Naive B cell (primary cell): Measurements from ENCODE around the gene ATM. TPM values are rescaled to one million over a fixed set of nuclear protein-coding genes. Genes with fewer than 3 reads are reported as not detected.

Source experiments
- ATAC-seq, 2 donors: fragments of 150-1000 bp; cut with Tn5 transposase; 2 replicates each; pipeline ENCODE4 v1.10.0; 2021; ENCODE audit warnings: low read depth in 2 of 2, mild to moderate bottlenecking in 2 of 2, moderate library complexity in 2 of 2
- DNase-seq: peaks from one replicate; pipeline ENCODE4 v3.0.0; 2022
- H3K27ac Mint-ChIP-seq, 6 donors: one replicate each; pipeline ENCODE4 v1.8.0; 2020 to 2022; ENCODE audit warnings: mild to moderate bottlenecking in 6 of 6, mixed read lengths in 6 of 6, moderate library complexity in 5 of 6, inconsistent platforms in 2 of 6
- H3K27me3 Mint-ChIP-seq, 3 donors: one replicate each; pipeline ENCODE4 v1.8.0; 2021 to 2022; ENCODE audit warnings: mixed read lengths in 3 of 3, mild to moderate bottlenecking in 1 of 3
- H3K36me3 Mint-ChIP-seq, 2 donors: one replicate each; pipeline ENCODE4 v1.8.0; 2020 to 2022; ENCODE audit warnings: mixed read lengths in 2 of 2, inconsistent platforms in 1 of 2, mild to moderate bottlenecking in 1 of 2
- H3K4me1 Mint-ChIP-seq, 3 donors: one replicate each; pipeline ENCODE4 v1.8.0; 2020 to 2022; ENCODE audit warnings: mixed read lengths in 3 of 3, inconsistent platforms in 1 of 3, mild to moderate bottlenecking in 1 of 3, moderate library complexity in 1 of 3
- H3K4me3 Mint-ChIP-seq, 8 donors: one replicate each; pipeline ENCODE4 v1.8.0; 2020 to 2022; ENCODE audit warnings: mild to moderate bottlenecking in 8 of 8, mixed read lengths in 8 of 8, moderate library complexity in 8 of 8, inconsistent platforms in 2 of 8
- H3K9me3 Mint-ChIP-seq, 7 donors: one replicate each; pipeline ENCODE4 v1.8.0; 2020 to 2022; ENCODE audit warnings: mixed read lengths in 7 of 7, mild to moderate bottlenecking in 5 of 7, inconsistent platforms in 2 of 7, moderate library complexity in 1 of 7
- polyA plus RNA-seq, 6 donors: library from polyadenylated mRNA; unstranded; fragments of 300-500 nt; fragmentation: Illumina TruSeq; gene quantifications; one replicate each; pipeline ENCODE4 v1.2.3, GENCODE V29; 2021; ENCODE audit warnings: low read depth in 6 of 6

ATM gene
- polyA plus RNA-seq, 6 donors from 2014 or later, result 36.3 to 68.2 (median 48.4) TPM

DNA sequence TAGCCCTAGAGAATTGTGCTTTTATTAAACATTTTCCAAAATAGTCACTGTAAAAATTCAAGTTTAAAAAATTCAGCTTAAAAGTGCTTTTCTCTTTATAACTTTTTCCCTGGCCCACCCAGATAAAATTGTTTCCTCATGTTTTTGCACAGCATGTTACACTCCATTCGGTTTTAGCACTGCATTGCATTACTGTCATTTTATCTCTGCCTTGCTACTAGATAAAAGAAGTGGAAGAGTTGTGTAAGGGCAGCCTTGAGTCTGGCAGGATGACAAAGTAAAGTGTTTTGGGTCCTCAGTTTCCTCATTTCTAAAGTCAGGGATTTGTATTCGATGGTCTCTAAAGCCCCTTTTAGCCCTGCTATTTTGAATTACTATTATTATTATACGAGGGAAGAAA, 99.8 kb downstream of the ATM start:
- DNase-seq (no peak), ATAC-seq (no peak)
- no peak overlapping the region for H3K4me3 Mint-ChIP-seq
- H3K9me3 Mint-ChIP-seq, result no peaks in the 10 kb centered on the region
- peaks cover 0 to 11% of the 10 kb centered on the region in 2 donors for H3K36me3 Mint-ChIP-seq
- peak overlapping the region in 3 of 6 donors; percentile 32 to 53 (median 43) for H3K27ac Mint-ChIP-seq
- H3K27me3 Mint-ChIP-seq, result no peaks in the 10 kb centered on the region
- no peaks in the 10 kb centered on the region for H3K4me1 Mint-ChIP-seq

DNA sequence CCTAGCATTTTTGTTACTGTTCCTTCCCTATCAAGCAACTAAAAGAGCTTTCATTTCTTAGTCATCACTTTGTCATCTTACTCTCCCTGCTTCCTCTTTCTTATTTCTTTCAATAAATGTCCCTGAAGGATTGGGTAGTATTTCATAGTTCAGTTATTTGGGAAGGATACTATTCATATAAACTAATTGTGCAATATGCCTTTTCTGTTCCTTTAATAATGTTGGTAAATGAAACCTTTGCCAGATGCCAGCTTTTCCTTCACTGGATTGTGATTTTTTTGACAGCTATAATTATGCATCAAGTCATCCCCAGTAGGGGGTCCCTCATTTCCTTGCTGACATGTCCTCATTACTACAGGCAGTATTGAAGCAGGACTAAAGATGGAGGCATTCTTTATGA, 101.7 kb downstream of the ATM start:
- Mint-ChIP-seq H3K27me3 (no peaks in the 10 kb centered on the region), H3K36me3 (peaks cover 0 to 5% of the 10 kb centered on the region in 2 donors), H3K4me1 (no peaks in the 10 kb centered on the region), H3K27ac (no peak overlapping the region), H3K9me3 (no peaks in the 10 kb centered on the region), H3K4me3 (no peak overlapping the region)
- no peak for DNase-seq
- no peak for ATAC-seq

DNA sequence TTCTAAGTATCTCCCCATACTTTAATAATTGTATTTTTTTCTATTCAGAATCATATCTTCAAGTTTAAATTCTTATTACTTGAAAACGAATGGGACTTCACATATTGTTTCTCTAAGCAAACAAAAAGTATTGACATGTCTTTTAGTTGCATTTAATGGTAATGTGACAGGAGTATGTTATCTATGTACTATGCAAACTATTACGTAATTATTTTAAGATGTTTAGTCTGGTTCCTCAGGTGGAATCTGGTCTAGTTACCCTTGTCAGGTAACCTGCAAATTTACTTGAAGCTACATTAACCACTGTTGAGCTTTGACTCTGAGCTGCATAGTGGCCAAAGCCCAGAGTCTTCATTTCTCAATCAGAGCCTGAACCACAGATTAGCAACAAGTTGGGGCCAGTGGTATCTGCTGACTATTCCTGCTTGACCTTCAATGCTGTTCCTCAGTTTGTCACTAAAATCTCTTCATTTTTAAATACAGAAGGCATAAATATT, 110.6 kb downstream of the ATM start:
- H3K4me1 Mint-ChIP-seq, result no peaks in the 10 kb centered on the region
- DNase-seq (no peak), ATAC-seq (no peak)
- H3K27ac Mint-ChIP-seq, result no peak overlapping the region
- H3K4me3 Mint-ChIP-seq, result no peak overlapping the region
- H3K9me3 Mint-ChIP-seq, result no peaks in the 10 kb centered on the region
- peaks cover 28 to 44% of the 10 kb centered on the region in 2 donors for H3K36me3 Mint-ChIP-seq
- no peaks in the 10 kb centered on the region for H3K27me3 Mint-ChIP-seq

DNA sequence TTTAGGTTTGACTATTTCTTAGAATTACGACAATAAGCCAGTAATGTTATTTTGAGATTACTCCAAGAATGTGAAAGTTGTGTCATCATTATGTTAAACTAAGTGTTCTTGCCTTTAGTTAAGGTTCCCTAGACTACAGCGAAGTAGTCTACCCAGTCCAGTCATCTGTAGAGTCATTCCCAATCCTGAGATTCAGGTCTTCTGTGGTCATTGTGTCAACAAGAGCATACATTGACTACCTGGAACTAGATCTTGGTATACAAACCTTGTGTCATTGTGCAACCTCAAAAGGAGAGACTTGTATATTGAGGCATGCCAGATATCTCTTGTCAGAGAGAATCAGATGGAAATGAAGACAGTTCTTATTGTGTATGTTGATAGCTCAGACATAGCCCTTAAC, 115.9 kb downstream of the ATM start:
- H3K4me3 Mint-ChIP-seq, result no peak overlapping the region
- H3K27me3 Mint-ChIP-seq, result no peaks in the 10 kb centered on the region
- DNase-seq (no peak), ATAC-seq (no peak)
- peak overlapping the region in 1 of 6 donors; percentile 28 for H3K27ac Mint-ChIP-seq
- H3K36me3 Mint-ChIP-seq, result peaks cover 11 to 20% of the 10 kb centered on the region in 2 donors
- H3K4me1 Mint-ChIP-seq, result no peaks in the 10 kb centered on the region
- H3K9me3 Mint-ChIP-seq, result no peaks in the 10 kb centered on the region

DNA sequence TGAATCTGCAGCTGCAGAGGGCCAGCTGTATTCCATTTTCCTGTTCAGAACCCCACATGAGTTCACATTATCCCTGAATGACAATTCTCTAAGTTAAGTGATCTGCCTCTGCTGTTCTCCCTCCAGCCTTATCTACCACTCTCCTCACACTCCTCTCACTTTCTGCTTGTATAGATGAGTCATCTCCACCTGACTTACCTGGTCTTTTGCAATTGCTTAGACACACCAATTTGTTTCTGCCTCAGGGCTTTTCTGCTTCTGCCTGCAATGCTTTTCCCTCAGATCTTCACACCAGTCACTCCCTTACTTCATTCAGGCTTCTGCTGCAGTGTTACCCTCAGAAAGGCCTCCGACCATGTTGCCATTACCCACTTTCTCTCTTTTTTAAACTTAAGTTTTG, 118.1 kb downstream of the ATM start:
- Mint-ChIP-seq H3K36me3 (peaks cover 4 to 19% of the 10 kb centered on the region in 2 donors), H3K9me3 (no peaks in the 10 kb centered on the region), H3K27me3 (no peaks in the 10 kb centered on the region), H3K4me1 (peaks cover 6 to 8% (median 6%) of the 10 kb centered on the region in 3 donors), H3K4me3 (no peak overlapping the region), H3K27ac (peak overlapping the region in 1 of 6 donors; percentile 79)
- no peak for ATAC-seq
- DNase-seq, result no peak

DNA sequence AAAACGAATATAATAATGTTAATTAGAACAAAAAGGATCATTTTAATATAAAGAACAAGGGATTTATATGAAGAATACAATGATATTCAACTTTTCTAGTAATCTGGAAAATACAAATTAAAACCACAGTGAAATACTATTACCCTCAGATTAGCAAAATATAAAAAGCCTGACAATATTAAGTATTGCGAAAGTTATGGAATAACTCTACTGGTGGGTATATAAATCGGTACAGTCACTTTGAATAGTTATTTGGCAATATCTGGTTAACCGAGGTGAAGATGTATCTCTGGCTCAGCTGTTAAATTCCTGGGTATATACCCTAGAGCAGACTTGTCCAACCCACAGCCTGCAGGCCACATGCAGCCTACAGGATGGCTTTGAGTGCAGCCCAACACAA, 118.8 kb downstream of the ATM start:
- no peak overlapping the region for H3K4me3 Mint-ChIP-seq
- H3K4me1 Mint-ChIP-seq, result peaks cover 6 to 8% (median 6%) of the 10 kb centered on the region in 3 donors
- DNase-seq (no peak), ATAC-seq (no peak)
- H3K27me3 Mint-ChIP-seq, result no peaks in the 10 kb centered on the region
- H3K36me3 Mint-ChIP-seq, result peaks cover 10 to 15% of the 10 kb centered on the region in 2 donors
- H3K9me3 Mint-ChIP-seq, result no peaks in the 10 kb centered on the region
- peak overlapping the region in 2 of 6 donors; percentile 45 to 56 for H3K27ac Mint-ChIP-seq

DNA sequence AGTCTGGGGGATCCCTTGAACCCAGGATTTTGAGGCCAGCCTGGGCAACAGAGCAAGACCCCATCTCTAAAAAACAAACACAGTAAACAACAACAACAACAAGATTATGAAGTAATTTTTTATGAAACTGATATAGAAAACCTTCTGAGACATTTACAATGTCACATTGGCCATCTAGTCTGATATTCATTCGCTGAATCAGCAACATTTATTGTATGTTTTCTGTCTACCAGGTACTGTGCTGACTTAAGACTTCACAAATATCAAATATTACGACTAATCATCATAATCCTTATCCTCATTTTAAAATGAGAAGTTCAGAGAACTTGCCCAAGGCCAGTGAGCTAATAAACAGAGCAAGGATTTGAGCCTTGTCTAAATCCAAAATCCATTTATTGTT, 120.8 kb downstream of the ATM start:
- H3K36me3 Mint-ChIP-seq, result peaks cover 18 to 25% of the 10 kb centered on the region in 2 donors
- ATAC-seq (no peak), DNase-seq (no peak)
- H3K4me1 Mint-ChIP-seq, result peaks cover 6 to 8% (median 6%) of the 10 kb centered on the region in 3 donors
- H3K27me3 Mint-ChIP-seq, result no peaks in the 10 kb centered on the region
- no peak overlapping the region for H3K4me3 Mint-ChIP-seq
- H3K27ac Mint-ChIP-seq, result peak overlapping the region in 1 of 6 donors; percentile 1
- no peaks in the 10 kb centered on the region for H3K9me3 Mint-ChIP-seq

DNA sequence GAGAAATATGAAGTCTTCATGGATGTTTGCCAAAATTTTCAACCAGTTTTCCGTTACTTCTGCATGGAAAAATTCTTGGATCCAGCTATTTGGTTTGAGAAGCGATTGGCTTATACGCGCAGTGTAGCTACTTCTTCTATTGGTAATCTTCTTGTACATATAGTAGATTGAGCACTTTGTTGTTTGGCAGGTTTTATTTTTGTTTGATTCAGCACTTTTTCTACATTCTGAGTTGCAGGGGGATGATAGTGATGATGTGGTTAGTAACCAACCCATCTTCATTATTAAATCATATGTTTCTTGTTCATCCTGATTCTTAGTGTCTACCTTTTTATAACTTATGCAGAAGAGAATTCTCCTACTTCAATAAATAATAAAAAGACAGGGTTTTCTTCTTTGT, 122.9 kb downstream of the ATM start:
- peaks cover 36 to 46% of the 10 kb centered on the region in 2 donors for H3K36me3 Mint-ChIP-seq

DNA sequence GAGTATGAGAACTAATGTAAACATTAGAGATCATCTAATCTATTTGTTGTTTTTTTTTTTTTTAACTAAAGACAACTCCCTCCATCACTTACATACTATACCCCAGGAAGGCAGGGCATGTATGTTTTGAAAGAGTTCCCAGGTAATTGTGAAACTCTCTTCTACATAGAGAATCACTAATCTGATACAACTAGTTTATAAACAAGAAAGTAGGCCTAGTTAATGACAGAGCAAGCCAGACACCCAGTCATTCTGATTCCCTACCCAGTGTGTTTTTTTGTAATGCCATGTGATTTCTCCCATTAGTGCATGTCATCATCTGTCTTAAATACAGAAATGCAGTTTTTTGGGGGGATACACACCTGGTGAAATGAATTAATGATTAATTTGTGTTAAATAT, 123.6 kb downstream of the ATM start:
- Mint-ChIP-seq H3K27ac (peak overlapping the region in 2 of 6 donors; percentile 16 to 81), H3K4me1 (peaks cover 6 to 13% (median 6%) of the 10 kb centered on the region in 3 donors), H3K4me3 (no peak overlapping the region), H3K9me3 (no peaks in the 10 kb centered on the region), H3K27me3 (no peaks in the 10 kb centered on the region), H3K36me3 (peaks cover 36 to 46% of the 10 kb centered on the region in 2 donors)
- DNase-seq (no peak), ATAC-seq (no peak)

More for the DNA sequence above, 122.9 kb downstream of the ATM start:
- H3K4me1 Mint-ChIP-seq, result peaks cover 6 to 13% (median 6%) of the 10 kb centered on the region in 3 donors
- H3K27me3 Mint-ChIP-seq, result no peaks in the 10 kb centered on the region
- ATAC-seq (no peak), DNase-seq (no peak)
- H3K9me3 Mint-ChIP-seq, result no peaks in the 10 kb centered on the region
- no peak overlapping the region for H3K4me3 Mint-ChIP-seq
- peak overlapping the region in 1 of 6 donors; percentile 30 for H3K27ac Mint-ChIP-seq

DNA sequence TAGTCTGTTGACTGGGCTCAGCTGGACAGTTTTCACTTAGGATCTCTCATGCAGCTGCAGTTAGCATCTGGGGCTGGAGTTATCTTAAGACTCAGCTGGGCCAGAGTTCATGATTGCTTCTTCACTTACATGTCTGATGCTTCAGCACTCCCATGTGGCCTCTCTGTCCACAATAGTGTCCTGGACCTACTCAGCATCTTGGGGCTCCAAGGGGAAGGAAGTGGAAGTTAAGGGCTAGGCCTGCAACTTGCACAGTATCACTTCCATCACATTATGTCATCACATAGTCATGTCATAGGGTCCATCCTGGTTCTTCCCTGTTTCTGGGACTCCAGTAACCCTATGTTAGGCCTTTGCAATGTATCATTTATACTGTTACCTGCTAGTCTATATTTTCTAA, 128.6 kb downstream of the ATM start:
- H3K4me1 Mint-ChIP-seq, result peaks cover 0 to 4% (median 0%) of the 10 kb centered on the region in 3 donors
- no peak for ATAC-seq
- H3K27me3 Mint-ChIP-seq, result no peaks in the 10 kb centered on the region
- H3K9me3 Mint-ChIP-seq, result peaks cover 0 to 1% (median 0%) of the 10 kb centered on the region in 7 donors
- peaks cover 52 to 63% of the 10 kb centered on the region in 2 donors for H3K36me3 Mint-ChIP-seq
- no peak overlapping the region for H3K4me3 Mint-ChIP-seq
- peak overlapping the region in 1 of 6 donors; percentile 83 for H3K27ac Mint-ChIP-seq
- no peak for DNase-seq

DNA sequence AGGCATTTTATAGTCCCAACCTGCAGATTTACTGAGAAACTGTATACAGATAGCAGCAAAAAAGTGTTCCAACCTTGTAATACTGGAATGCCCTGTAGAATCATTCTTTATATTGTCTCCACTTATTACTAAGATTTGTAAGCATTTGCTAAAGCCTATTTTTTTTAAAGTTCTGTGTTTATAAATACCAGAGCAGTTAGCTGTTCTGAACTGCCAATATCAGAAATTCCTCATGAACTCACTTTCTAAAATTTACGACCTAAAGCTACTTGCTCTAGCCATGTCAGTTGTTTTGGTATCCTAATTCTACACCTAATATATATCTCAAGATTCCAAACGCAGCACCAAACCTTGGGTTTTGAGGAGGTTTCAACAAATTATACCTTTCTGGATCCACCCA, 141.3 kb downstream of the ATM start:
- peak overlapping the region in 1 of 6 donors; percentile 38 for H3K27ac Mint-ChIP-seq
- H3K4me3 Mint-ChIP-seq, result no peak overlapping the region
- peaks cover 27 to 34% of the 10 kb centered on the region in 2 donors for H3K36me3 Mint-ChIP-seq
- peaks cover 0 to 4% (median 0%) of the 10 kb centered on the region in 7 donors for H3K9me3 Mint-ChIP-seq
- ATAC-seq (no peak), DNase-seq (no peak)
- no peaks in the 10 kb centered on the region for H3K27me3 Mint-ChIP-seq
- no peaks in the 10 kb centered on the region for H3K4me1 Mint-ChIP-seq

DNA sequence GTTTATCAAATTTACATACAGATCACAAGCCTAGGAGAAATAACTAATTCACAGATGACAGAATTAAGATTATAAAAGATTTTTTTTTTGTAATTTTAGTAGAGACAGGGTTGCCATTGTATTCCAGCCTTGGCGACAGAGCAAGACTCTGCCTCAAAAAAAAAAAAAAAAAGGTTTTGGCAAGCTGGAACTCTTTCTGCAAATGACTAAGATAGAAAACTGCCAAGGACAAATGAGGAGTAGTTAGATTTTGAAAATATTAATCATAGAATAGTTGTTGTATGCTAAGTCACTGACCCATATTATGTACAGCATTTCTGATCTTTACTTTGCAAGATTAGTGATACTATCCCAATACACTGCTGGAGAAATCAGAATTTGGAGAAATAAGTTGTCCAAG, 145.3 kb downstream of the ATM start:
- no peak for DNase-seq
- H3K4me1 Mint-ChIP-seq, result no peaks in the 10 kb centered on the region
- peaks cover 32 to 44% of the 10 kb centered on the region in 2 donors for H3K36me3 Mint-ChIP-seq
- peak overlapping the region in 1 of 6 donors; percentile 13 for H3K27ac Mint-ChIP-seq
- no peaks in the 10 kb centered on the region for H3K27me3 Mint-ChIP-seq
- H3K9me3 Mint-ChIP-seq, result peaks cover 0 to 3% (median 2%) of the 10 kb centered on the region in 7 donors
- no peak overlapping the region for H3K4me3 Mint-ChIP-seq
- no peak for ATAC-seq

DNA sequence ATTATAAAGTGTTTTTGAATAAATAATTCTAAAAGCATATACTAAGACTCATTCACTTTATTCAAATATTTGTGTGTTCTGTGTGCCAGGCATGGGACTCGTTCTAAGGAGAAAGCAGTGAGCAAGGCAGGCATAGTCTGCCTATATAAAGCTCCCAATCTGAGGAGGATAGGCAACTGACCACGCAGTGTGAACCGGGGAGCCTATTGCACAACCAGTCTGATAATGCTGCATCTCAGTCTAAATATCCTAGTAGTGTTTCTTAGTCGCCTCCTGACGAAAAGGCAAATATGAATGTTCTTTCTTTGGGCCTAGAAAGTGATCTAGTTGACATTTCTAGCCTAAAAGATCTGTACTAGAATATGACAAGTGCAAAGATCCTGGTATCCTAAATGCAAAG, 146.2 kb downstream of the ATM start:
- H3K9me3 Mint-ChIP-seq, result peaks cover 0 to 7% (median 5%) of the 10 kb centered on the region in 7 donors
- peaks cover 27 to 40% of the 10 kb centered on the region in 2 donors for H3K36me3 Mint-ChIP-seq
- ATAC-seq (no peak), DNase-seq (no peak)
- H3K4me1 Mint-ChIP-seq, result no peaks in the 10 kb centered on the region
- peak overlapping the region in 1 of 6 donors; percentile 36 for H3K27ac Mint-ChIP-seq
- H3K27me3 Mint-ChIP-seq, result no peaks in the 10 kb centered on the region
- no peak overlapping the region for H3K4me3 Mint-ChIP-seq

DNA sequence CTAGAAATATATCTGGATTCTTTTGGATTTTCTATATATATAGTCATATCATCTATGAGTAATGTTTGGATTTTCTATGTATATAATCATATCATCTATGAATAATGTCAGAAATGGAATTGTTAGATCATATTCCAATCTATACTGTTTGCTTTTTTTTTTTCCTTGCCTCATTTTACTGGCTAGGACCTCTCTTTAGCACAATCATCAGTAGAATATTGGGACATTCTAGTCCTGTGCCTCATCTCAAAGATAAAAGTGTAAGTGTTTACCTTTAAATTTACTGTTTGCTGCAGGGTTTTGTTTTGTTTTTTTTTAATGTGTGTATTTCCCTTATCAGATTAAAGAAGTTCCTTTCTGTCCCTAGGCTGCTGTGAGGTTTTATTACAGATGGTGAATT, 147.4 kb downstream of the ATM start:
- H3K27ac Mint-ChIP-seq, result peak overlapping the region in 3 of 6 donors; percentile 14 to 67 (median 15)
- no peaks in the 10 kb centered on the region for H3K27me3 Mint-ChIP-seq
- H3K36me3 Mint-ChIP-seq, result peaks cover 21 to 28% of the 10 kb centered on the region in 2 donors
- ATAC-seq (no peak), DNase-seq (no peak)
- peaks cover 0 to 10% (median 5%) of the 10 kb centered on the region in 7 donors for H3K9me3 Mint-ChIP-seq
- no peak overlapping the region for H3K4me3 Mint-ChIP-seq
- no peaks in the 10 kb centered on the region for H3K4me1 Mint-ChIP-seq
